Subcutaneous adipose tissue (tissue), 4 donors: ENCODE measurements around the gene NCAPH2. TPM values are rescaled to one million over a fixed set of nuclear protein-coding genes. Genes with fewer than 3 reads are reported as not detected.

Experiments
- total RNA-seq, 4 donors: library from RNA; depleted of rRNA; stranded (reverse); fragments of >200 nt; gene quantifications; one replicate each; pipeline ENCODE4 v1.1.0, GENCODE V29; 2016
- TF ChIP-seq, protein P1 (sequence below): fragments of 450-650 bp; IDR thresholded peaks from one replicate; pipeline ENCODE4 v1.5.1; 2016; ENCODE audit warnings: low read depth, mild to moderate bottlenecking, control low read depth, antibody characterized with exemption, moderate library complexity

Gene NCAPH2
- total RNA-seq, 4 donors from 2014 or later: 15.3 to 55.6 (median 27.8) TPM

GRCh38 chr22:50548921-50549790 is 41.1 kb downstream of the NCAPH2 start:
- TF ChIP-seq, protein P1, sequence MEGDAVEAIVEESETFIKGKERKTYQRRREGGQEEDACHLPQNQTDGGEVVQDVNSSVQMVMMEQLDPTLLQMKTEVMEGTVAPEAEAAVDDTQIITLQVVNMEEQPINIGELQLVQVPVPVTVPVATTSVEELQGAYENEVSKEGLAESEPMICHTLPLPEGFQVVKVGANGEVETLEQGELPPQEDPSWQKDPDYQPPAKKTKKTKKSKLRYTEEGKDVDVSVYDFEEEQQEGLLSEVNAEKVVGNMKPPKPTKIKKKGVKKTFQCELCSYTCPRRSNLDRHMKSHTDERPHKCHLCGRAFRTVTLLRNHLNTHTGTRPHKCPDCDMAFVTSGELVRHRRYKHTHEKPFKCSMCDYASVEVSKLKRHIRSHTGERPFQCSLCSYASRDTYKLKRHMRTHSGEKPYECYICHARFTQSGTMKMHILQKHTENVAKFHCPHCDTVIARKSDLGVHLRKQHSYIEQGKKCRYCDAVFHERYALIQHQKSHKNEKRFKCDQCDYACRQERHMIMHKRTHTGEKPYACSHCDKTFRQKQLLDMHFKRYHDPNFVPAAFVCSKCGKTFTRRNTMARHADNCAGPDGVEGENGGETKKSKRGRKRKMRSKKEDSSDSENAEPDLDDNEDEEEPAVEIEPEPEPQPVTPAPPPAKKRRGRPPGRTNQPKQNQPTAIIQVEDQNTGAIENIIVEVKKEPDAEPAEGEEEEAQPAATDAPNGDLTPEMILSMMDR: no peak

DNA sequence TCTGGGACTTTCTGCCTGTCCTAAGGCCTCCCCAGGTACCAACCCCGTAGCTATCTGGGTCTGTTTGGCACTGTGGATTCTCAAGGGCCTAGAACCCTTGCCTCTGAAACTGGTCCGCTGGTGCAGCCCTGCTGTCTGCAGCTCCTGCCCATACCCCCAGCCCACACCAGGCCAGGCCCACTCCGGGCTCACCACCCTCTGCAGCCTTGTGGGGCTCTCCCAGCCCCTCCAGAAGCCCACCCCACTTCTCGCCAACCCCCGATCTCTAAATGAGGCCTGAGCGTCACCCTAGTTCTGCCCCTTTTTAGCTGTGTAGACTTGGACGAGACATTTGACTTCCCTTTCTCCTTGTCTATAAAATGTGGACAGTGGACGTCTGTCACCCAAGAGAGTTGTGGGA is 42.4 kb downstream of the NCAPH2 start:
- TF ChIP-seq, protein P1: no peak

GRCh38 chr22:50551160-50551752 is 43.2 kb downstream of the NCAPH2 start:
- TF ChIP-seq, protein P1: no peak

DNA sequence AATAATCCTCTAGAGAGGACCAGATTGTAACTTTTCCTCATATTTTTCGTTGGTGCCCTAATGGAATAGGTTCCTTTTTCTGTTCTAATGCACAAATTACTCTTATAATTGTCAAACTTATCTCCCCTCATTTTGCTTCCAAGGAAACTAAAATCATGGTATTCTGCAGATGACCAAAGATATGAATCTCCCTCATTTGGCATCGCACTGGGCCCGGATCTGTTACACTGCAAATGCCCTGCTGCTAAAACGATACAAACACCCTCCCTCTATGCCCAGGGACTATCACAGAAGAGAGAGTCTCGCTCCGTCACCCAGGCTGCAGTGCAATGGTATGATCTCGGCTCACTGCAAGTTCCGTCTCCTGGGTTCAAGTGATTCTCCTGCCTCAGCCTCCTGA is 45.3 kb downstream of the NCAPH2 start:
- TF ChIP-seq, protein P1: no peak

DNA sequence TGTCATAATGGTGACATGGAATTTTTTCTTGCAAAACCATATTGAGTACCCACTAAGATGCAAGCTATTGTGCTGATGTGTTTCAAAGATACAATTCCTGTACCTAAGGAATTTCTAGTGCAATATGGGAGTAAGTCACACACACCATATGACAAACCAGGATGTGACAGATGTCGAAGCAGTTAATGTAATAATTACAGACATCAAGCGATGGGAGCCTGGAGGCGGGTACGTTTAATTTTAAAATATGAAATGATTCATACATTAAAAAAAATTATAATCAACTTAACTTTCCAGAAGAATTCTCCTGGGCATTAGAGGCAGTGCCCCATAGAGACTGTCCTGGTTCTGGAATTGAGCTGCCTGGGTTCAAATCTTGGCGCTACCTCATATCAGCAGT is 48.7 kb downstream of the NCAPH2 start:
- TF ChIP-seq, protein P1: no peak

- TF ChIP-seq, protein P1: no peak
Measured at GRCh38 chr22:50560034-50560433, 52.0 kb downstream of the NCAPH2 start.
